ENCODE measurements around the gene CASD1. TPM values are rescaled to one million over a fixed set of nuclear protein-coding genes. Genes with fewer than 3 reads are reported as not detected.

The CASD1 gene
- total RNA-seq: 7.6 and 11.9 TPM in 2 replicates

GRCh38 chr7:94509264-94509886, at the start of gene CASD1:
CASD1 (plus strand) TSS chr7:94509809; CDS start chr7:94510085, 276 bp downstream.

Other genes with a start within 250 kb of the CASD1 start
- 7,163 and 7,512 TPM in 2 replicates for gene COL1A2, start 114.9 kb upstream of the CASD1 start, total RNA-seq
- gene SGCE, start 146.3 kb downstream of the CASD1 start, total RNA-seq: 136 and 143 TPM in 2 replicates

All from cardiac ventricle fibroblast (primary cell).